ENCODE measurements around the gene LILRA1.
"Not testable (repeated sequence)": the region's sequence is repeated elsewhere in the genome, so short reads cannot be mapped to it uniquely, and the experiment has no call there.

LILRA1 gene

DNA sequence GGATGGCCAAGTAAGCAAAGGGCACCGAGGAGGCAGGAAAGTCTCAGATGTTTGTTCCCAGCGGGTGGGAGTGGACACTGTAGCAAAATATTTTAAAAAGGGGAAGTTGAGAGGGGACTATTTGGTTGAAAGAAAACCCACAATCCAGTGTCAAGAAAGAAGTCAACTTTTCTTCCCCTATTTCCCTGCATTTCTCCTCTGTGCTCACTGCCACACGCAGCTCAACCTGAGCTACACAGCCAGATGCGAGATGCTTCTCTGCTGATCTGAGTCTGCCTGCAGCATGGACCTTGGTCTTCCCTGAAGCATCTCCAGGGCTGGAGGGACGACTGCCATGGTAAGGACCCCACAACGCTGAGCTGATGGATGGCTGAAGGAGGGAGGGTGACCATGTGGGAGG lies at the start of gene LILRA1:
LILRA1 (plus strand) TSS at position 188 of the 400 bp plus-strand sequence. CDS start 613 bp downstream, outside the sequence.
- DNase-seq = not testable (repeated sequence)

DNA sequence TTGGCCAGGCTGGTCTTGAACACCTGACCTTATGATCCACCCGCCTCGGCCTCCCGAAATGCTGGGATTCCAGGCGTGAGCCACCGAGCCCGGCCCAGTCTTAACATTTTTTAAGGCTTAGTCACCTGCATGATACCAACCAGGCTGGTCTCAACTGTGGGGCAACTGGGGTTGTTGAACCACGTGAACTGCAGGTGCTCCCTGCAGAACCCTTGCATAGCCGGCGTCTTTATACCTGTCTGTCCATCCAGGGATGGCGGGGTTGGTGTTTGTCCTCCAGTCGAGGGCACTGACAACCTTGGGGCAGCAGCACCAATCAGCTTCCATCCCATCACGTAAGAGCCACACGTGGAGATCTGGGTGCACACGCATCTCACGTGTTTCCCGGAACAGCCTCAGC lies 44.6 kb upstream of the LILRA1 start:
- DNase-seq = no peak

- no peak for DNase-seq
These were observed 44.2 kb upstream of the LILRA1 start for GRCh38 chr19:54549224-54549623.

DNA sequence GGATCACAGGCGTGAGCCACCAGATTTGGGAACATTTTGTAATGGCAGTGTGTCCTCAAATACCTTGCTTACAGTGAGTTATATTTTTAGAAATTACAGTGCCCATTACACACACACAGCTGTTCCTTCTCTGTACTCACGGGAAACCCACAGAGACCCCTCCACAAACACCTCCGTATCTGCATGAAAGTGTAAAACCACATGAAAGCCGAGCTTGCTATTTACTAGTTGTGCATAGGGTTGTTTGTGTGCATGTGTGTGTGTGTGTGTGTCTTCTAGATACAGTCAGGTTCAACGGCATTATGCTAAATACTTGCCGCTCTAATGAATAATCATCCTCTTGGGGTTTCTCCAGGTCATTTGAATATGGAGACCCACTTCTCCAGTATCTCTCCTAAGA lies 42.1 kb upstream of the LILRA1 start:
- no peak for DNase-seq

GRCh38 chr19:54551950-54552912 lies 41.2 kb upstream of the LILRA1 start:
- no peak for DNase-seq

DNA sequence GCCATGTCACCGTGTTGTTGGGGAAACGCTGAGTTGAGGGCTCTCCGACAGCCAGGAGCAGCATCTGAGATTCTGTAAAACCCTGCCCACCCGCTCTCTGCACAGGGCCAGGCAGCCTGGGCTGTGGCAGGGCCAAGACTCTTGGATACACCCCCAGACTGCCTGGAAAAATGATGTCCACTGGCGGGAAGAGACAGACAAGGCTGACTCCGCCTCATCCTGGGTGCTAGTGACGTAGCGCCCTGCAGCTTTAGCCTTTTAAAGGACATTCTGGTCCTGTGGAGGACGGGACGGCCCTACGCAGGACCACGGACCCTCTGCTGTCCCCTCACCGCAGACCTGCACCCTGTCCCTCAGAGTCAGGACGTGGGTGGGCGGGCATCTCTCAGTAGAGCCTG lies 40.5 kb upstream of the LILRA1 start:
- DNase-seq = no peak

DNA sequence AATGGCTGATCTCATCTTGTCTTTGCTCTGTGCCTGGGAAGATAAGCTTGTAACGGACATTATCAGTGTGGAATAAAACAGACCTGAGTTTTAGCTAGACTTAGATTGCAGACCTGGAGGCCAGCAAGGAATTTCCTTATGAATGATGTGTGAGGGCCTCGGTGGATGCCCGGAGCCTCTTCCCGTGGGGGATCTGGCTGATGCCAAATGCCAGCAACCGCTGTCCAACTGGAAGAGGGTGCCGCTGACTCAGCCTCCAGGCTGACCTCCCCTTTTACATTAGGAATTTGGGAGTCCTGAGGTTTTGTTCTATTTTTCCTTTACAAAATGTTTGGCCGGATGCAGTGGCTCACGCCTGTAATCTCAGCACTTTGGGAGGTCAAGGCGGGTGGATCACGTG lies 39.4 kb upstream of the LILRA1 start:
- DNase-seq = no peak

- no peak for DNase-seq
These were observed 38.5 kb upstream of the LILRA1 start for GRCh38 chr19:54554896-54555295.

DNA sequence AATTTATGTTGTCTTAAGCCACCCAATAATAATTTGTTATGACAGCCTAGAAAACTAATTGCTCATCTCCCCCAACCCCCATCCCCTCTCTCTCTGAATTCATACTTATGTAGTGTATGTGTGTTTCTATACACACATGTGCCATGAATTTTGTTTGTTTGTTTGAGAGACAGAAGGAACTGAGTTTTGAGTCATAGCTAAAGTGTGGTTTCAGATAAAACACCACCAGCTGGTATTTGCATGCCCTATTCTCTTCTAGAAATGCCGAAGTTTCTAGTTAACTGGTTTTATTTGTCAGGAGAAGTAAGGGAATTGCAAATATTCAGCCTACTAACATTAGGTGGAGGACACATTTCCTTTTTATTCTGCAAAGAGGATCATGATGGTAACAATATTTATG lies 37.2 kb upstream of the LILRA1 start:
- no peak for DNase-seq

DNA sequence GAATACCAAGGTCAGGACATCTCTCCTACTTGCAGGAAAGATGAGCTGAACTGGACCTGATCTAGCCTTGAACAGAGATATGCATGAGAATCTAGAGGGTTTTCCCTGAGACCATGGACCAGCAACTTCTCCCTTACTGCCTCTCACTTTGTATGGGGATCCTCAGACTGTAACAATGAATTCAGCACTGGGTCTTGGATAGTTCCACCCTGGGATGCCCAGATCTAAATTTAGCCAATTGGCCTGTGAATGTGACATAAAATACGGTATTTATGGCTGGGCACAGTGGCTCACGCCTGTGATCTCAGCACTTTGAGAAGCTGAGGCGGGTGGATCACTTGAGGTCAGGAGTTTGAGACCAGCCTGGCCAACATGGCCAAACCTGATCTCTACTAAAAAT lies 35.1 kb upstream of the LILRA1 start:
- no peak for DNase-seq

DNA sequence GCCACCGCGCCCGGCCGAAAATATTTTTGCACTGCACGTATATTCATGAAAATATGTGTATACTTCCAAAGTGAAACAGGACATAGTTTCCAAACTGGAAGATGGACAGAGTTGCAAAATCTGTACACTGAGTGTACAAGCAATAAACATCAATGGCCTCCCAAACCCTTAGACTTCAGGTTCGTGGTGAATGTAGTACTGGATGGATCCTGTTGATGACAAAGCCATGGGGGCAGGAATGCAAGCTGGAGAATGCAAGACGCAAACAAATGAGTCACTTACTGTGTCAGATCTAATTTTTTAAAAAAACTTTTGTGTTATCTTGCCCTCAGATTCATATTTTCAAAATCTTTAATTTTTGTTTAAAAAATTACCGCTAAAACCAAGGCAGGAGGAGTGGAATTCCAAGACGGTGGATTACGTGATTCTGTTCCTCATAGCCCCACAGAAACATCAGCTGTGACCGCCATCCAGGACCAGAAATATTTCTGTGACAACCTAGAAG lies 32.5 kb upstream of the LILRA1 start:
- DNase-seq = no peak

GRCh38 chr19:54561840-54562239 lies 31.6 kb upstream of the LILRA1 start:
- no peak for DNase-seq

- DNase-seq = not testable (repeated sequence)
These were observed 30.2 kb upstream of the LILRA1 start for GRCh38 chr19:54563206-54563605.

- no peak for DNase-seq
These were observed 23.1 kb upstream of the LILRA1 start for GRCh38 chr19:54570316-54570715.

DNA sequence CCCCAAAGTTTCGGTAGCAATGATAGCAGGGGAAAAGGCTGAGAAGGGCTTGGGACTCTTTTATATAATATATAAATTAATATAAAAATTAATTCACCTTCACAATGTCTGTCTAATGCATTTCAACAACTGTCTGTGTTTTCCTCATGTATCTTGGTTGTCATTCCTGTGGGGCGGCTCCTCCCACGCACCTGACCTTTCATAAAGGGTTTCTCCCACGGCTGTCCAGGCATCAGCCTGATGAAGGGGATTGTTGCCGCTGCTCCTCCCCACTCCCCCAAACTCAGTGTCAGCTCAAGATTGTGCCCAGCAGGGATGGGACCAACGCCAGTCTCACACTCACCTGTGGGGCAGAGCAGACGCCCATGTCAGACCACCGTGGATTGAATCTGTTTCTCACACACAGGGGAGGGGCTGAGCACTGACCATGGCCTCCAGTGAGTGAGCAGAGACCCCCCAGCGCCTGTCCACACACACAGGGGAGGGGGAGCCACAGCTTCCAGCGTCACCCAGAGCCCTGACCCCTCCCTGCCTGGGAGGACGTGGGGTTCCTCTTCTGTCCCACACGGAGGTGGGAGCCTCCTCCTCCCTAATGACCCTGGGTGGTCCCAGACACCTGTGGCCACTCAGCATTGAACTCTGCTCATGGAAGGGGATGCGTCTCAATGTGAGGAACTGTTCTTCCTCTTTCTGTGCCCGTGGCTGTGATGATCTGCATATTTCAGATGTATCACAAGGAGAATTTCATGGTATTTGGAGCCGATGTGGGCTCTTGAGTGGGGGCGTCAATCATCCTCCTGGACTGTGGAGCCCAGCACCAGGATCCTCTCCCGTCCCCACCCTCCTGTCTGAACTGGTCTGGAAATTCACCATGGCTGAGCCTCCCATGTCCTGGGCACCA lies 21.5 kb upstream of the LILRA1 start:
- DNase-seq = not testable (repeated sequence)

GRCh38 chr19:54572696-54573311 lies 20.6 kb upstream of the LILRA1 start:
- no peak for DNase-seq

DNA sequence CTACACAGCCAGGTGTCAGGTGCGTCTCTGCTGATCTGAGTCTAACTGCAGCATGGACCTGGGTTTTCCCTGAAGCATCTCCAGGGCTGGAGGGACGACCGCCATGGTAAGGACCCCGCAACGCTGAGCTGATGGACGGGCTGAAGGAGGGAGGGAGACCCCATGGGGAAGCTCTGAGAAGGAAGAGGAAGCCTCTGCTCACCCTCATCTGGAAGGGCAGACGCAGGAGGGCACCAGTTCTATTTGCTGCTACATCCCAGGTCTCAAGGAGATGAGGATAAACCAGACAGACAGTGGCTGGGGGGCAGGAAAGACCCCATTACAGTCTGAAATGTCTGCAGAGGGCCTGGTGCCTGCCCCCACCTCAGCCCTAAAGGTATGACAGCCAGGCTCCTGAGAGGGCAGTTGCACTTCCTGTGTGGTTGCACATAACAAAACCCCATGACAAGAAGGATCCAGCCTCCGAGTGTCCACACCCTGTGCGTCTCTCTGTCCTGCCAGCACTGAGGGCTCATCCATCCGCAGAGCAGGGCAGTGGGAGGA lies 20.0 kb upstream of the LILRA1 start, which contains the start of gene LILRA2:
LILRA2 (plus strand) TSS at position 461 of the 543 bp plus-strand sequence. CDS start 89 bp downstream, outside the sequence.
- DNase-seq = no peak

GRCh38 chr19:54574051-54574450 lies 19.4 kb upstream of the LILRA1 start:
- no peak for DNase-seq

- DNase-seq = no peak
These were observed 18.8 kb upstream of the LILRA1 start for GRCh38 chr19:54574527-54575056.

- DNase-seq = not testable (repeated sequence)
These were observed 18.2 kb upstream of the LILRA1 start for GRCh38 chr19:54575205-54575604.

GRCh38 chr19:54576411-54576976 lies 16.9 kb upstream of the LILRA1 start:
- no peak for DNase-seq

DNA sequence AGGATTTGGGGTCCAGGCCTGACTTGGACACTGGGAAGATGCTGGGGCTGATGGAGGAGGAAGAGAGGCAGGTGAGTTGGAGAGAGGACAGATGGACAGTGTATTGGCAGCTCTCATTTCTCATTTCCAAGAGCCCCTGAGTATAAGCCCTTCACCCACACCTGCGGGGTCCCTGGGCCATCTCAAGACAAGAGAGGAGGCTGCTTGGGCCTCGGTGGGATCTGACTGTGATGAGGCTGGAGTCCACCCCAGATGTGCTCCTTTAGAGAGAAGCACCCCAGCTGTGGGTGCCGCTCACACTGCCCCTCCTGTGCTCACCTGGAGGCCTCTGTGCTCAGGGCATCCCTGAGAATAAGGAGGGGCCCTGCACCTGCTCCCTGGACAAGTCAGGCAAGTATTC lies 16.1 kb upstream of the LILRA1 start:
- no peak for DNase-seq
